Chondrocyte (in vitro differentiated cells): ENCODE measurements around the gene TNFRSF14. TPM values are rescaled to one million over a fixed set of nuclear protein-coding genes. Genes with fewer than 3 reads are reported as not detected.

ENCODE experiments used
- DNase-seq: peaks from one replicate; pipeline ENCODE4 v3.0.0; 2021; ENCODE audit warnings: mixed read lengths, low spot score
- H3K27ac Mint-ChIP-seq: one replicate; pipeline ENCODE4 v1.8.0; 2021; ENCODE audit warnings: mild to moderate bottlenecking, moderate library complexity, mixed read lengths; ENCODE audit not compliant: unreplicated experiment
- H3K27me3 Mint-ChIP-seq: 2 replicates; pipeline ENCODE4 v1.8.0; 2021; ENCODE audit warnings: low read depth, mixed read lengths
- H3K36me3 Mint-ChIP-seq: 2 replicates; pipeline ENCODE4 v1.8.0; 2021; ENCODE audit warnings: low read depth, mixed read lengths
- H3K4me1 Mint-ChIP-seq: 2 replicates; pipeline ENCODE4 v1.8.0; 2021; ENCODE audit warnings: low read depth, mild to moderate bottlenecking, mixed read lengths
- H3K4me3 Mint-ChIP-seq: one replicate; pipeline ENCODE4 v1.8.0; 2021; ENCODE audit warnings: mild to moderate bottlenecking, moderate library complexity, mixed read lengths; ENCODE audit not compliant: unreplicated experiment
- H3K9me3 Mint-ChIP-seq: 2 replicates; pipeline ENCODE4 v1.8.0; 2021; ENCODE audit warnings: low read depth, mixed read lengths
- total RNA-seq: library from RNA; stranded (reverse); gene quantifications from 3 replicates; pipeline ENCODE4 v1.2.1, GENCODE V29; 2021
- TF ChIP-seq, protein P1 (sequence below): fragments of 200-600 bp; sonication (generic); IDR thresholded peaks from 2 replicates; pipeline ENCODE4 v1.5.0; 2021; ENCODE audit warnings: antibody characterized with exemption, mild to moderate bottlenecking, moderate library complexity

TNFRSF14 gene
- total RNA-seq, 1 donor from 2014 or later = 0.95 TPM

DNA sequence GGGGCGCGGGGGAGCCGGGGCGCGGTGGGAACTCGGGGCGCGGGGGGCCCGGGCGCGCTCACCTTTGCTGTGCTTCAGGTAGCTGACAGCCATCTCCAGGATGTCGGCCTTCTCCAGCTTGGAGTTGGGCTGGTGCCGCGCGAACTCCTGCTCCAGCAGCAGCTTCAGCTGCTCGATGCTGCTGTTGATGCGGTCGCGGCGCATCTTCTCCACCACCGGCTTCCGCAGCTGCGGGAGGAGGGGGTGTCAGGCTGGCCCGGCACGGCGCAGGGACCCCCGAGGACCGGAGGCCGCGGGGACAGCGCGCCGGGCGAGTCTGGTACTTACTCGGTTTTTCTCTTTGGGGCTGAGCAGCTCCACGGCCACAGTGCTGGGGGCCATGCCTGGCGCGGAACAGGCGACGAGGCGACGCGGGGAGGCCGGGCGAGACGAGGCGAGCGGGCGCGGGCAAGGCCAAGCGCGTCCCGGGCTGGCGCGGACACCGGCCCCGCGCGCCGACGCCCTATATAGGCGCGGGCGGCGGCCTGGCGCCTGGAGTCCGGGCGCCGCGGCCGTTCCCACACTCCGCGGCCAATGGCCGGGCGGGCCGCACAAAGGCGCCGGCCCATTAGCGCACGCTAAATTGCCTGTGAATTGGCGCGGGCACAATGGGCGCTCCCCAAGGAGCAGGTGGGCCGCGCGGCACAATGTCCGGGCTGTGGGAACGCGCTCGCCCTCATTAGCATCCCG, 26.2 kb upstream of the TNFRSF14 start, which contains the start of gene HES5:
Gene HES5 (minus strand): TSS at position 480 of the 729 bp plus-strand sequence. CDS start 99 bp downstream, at position 381.
- no peaks in the 10 kb centered on the region for H3K9me3 Mint-ChIP-seq
- H3K4me1 Mint-ChIP-seq = peaks cover 40% of the 10 kb centered on the region
- no peak for DNase-seq
- TF ChIP-seq, protein P1, sequence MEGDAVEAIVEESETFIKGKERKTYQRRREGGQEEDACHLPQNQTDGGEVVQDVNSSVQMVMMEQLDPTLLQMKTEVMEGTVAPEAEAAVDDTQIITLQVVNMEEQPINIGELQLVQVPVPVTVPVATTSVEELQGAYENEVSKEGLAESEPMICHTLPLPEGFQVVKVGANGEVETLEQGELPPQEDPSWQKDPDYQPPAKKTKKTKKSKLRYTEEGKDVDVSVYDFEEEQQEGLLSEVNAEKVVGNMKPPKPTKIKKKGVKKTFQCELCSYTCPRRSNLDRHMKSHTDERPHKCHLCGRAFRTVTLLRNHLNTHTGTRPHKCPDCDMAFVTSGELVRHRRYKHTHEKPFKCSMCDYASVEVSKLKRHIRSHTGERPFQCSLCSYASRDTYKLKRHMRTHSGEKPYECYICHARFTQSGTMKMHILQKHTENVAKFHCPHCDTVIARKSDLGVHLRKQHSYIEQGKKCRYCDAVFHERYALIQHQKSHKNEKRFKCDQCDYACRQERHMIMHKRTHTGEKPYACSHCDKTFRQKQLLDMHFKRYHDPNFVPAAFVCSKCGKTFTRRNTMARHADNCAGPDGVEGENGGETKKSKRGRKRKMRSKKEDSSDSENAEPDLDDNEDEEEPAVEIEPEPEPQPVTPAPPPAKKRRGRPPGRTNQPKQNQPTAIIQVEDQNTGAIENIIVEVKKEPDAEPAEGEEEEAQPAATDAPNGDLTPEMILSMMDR = no peak
- H3K4me3 Mint-ChIP-seq = peak within 1 kb of the TSS; percentile 36
- no peaks in the 10 kb centered on the region for H3K36me3 Mint-ChIP-seq
- peaks cover 2% of the 10 kb centered on the region for H3K27me3 Mint-ChIP-seq
- no peak within 1 kb of the TSS for H3K27ac Mint-ChIP-seq

DNA sequence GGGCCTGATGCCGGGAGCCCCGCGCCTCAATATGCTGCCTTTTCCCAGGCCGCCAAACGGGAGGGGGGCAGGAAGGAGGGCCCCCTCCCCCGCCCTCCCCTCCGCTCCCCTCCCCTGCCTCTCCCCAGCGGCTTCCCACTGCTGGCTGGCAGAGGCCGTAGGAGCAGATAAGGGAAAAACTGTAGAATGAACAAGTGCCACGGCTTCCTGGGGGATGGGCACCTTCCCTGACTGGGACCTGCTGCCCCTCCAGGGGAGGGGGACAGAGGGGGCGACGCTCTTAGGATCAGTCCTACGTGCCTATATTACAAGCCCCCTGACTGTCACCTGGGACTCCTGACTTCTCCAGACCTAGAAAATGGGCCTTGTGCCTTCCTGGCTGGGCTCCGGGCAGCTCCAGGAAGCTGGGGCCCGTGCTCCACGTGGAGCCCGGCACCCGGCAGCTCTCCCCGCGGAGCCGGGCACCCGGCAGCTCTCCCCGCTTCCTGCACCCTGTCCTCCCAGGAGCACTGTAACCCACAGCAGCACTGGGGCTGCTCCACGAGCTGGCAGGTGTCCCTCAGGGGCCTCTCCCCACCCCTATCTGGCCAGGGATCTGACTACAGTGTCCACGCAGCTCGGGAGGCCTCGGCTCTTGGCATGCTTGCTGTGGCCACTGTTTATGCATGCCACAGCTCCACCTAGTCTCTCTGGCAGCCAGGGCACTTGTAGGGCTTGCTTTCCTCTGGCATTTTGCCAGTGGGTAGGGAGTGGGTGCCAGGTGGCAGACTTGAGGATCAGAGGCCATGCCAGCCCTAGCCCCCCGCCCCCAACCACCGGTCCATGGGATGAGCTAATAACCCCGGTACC, 25.4 kb upstream of the TNFRSF14 start:
- peaks cover 4% of the 10 kb centered on the region for H3K27me3 Mint-ChIP-seq
- no peaks in the 10 kb centered on the region for H3K9me3 Mint-ChIP-seq
- DNase-seq = no peak
- H3K4me3 Mint-ChIP-seq = no peak overlapping the region
- H3K4me1 Mint-ChIP-seq = peaks cover 36% of the 10 kb centered on the region
- no peak overlapping the region for H3K27ac Mint-ChIP-seq
- TF ChIP-seq, protein P1 = no peak
- no peaks in the 10 kb centered on the region for H3K36me3 Mint-ChIP-seq

DNA sequence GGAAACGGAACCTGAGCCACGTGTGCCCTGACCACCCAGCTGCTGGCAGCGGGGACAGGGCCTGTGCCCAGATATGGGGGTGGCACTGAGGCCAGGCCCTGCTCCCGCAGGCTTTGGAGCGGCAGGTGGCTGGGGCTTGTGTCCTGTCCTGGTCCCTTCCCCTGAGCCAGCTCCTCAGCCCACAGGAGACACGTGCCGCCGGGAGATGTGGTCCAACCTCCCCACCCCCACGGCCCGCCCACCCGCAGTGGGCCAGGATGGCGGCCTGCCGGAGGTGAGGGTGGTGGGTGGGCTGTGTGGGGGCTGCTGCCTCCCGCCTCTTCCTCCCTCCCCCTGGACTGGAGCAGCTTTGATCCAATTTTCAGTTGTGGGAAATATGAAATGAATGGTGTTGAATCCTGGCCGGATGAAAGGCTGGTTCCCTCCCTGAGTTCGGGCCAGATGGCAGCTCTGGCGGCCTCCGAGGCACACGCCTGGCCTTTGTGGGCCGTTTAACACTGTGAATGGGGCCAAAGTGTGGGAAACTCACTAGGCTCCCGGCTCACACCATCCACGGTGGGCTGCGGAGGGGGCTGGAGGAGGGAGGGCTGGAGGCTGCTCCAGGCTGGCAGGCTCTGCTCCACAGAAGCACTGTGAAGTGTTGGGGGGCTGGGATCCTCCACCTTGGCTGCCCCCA, 23.5 kb upstream of the TNFRSF14 start:
- no peak for DNase-seq
- TF ChIP-seq, protein P1 = no peak
- Mint-ChIP-seq H3K4me3 (no peak overlapping the region), H3K4me1 (peaks cover 26% of the 10 kb centered on the region), H3K9me3 (no peaks in the 10 kb centered on the region), H3K27me3 (peaks cover 8% of the 10 kb centered on the region), H3K36me3 (no peaks in the 10 kb centered on the region), H3K27ac (no peak overlapping the region)

DNA sequence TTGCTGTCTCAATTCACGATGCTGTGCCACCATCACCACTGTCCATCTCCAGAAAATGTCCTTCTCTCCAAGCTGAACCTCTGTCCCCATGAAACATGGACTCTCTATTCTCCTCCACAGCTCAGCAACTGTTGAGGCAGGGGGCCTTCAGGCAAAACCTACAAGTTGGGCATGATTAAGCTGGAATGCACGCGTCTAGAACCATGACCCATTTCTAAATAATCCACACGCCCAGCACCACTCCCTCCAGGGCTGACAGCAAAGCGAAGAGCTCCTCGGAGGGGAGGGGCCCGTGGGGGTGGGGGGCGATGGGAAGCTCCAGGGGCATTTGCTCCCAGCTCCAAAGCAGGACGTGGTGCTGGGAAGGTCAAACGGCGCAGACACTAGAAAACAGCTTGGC, 22.8 kb upstream of the TNFRSF14 start:
- no peak overlapping the region for H3K4me3 Mint-ChIP-seq
- no peak overlapping the region for H3K27ac Mint-ChIP-seq
- TF ChIP-seq, protein P1 = no peak
- DNase-seq = no peak
- H3K27me3 Mint-ChIP-seq = peaks cover 8% of the 10 kb centered on the region
- H3K36me3 Mint-ChIP-seq = no peaks in the 10 kb centered on the region
- H3K9me3 Mint-ChIP-seq = no peaks in the 10 kb centered on the region
- H3K4me1 Mint-ChIP-seq = peaks cover 24% of the 10 kb centered on the region

DNA sequence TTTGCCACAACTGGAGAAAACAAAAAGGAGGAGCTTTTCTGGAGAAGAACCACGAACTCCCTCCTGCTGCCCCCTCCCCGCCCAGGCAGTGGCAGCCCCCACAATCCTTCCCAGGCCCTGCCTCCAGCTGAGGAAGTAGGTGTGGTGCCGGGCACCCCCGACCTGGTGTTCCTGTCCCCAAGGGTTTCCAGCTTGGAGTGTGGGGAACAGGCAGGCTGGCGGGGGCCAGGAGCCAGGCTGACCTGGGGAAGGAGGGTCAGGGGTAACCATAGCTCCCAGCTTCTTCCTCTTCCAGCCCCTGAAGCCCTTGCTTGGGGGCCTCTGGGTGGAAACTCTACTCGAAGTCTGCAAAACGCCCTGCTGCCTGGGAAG, 21.9 kb upstream of the TNFRSF14 start:
- no peaks in the 10 kb centered on the region for H3K36me3 Mint-ChIP-seq
- peaks cover 8% of the 10 kb centered on the region for H3K27me3 Mint-ChIP-seq
- peaks cover 17% of the 10 kb centered on the region for H3K4me1 Mint-ChIP-seq
- H3K4me3 Mint-ChIP-seq = no peak overlapping the region
- DNase-seq = no peak
- TF ChIP-seq, protein P1 = no peak
- no peak overlapping the region for H3K27ac Mint-ChIP-seq
- H3K9me3 Mint-ChIP-seq = no peaks in the 10 kb centered on the region
